Measurements from ENCODE around the gene SPAG17.
"Not testable (repeated sequence)": the region's sequence is repeated elsewhere in the genome, so short reads cannot be mapped to it uniquely, and the experiment has no call there.

Gene SPAG17

DNA sequence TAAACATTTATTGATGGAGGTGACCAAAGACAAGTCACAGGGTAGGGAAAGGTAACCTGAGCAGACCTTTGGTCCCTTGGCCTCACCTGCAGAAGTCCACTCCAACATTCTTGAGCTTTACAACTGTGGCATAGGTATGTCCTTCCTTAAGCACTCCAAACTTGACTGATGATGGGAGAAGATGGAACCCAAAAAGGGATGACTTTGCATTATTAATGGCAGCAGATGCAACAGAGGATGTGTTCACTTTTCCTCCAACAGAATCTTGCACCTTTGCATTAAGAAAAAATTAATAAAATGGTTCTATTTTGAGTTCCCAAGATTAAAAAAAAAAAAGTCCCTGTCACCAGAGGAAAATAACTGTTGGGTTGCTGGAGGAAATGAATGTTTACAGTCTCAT is 213.3 kb downstream of the SPAG17 start:
- no peak for DNase-seq (ENCODE audit: low spot score)

DNA sequence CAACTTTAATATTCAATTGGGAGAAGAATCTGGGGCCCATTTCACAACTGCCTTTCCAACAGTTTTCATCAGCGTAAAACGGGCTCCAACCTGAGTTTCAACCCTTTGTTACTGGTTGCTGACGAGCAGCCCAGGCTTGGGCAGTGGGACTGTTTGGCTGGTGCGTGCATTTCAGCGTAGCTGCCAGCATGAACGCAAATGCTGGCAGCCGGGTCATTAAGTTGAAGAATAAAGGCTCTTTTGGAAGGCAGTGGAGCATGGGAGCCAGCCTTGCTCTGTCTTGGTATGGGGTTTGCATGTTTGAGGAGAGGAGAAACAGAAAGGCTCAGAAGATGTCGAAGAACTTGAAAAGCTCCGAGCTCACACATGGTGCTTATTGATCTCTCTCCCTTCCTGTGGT is 214.8 kb downstream of the SPAG17 start:
- DNase-seq (ENCODE audit: low spot score) = peak; percentile 3

DNA sequence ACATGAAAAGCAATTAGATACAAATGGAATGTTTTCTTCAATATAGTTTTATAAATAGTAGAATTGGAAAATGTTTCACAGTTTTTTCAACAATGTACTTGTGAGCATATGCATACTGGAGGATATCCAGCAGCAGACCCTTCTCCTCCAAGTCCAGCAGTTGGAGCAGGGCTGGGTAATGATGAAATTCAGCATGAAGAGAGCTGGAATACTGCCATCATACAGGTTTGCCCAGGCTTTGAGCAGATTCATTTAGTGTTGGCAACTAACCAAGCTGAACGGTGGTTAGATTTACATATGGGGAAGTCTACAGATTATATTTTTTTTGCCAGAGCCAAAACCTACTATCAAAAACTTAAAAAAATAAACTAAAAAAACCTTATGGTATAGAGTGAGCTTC is 217.1 kb downstream of the SPAG17 start:
- no peak for DNase-seq (ENCODE audit: low spot score)

DNA sequence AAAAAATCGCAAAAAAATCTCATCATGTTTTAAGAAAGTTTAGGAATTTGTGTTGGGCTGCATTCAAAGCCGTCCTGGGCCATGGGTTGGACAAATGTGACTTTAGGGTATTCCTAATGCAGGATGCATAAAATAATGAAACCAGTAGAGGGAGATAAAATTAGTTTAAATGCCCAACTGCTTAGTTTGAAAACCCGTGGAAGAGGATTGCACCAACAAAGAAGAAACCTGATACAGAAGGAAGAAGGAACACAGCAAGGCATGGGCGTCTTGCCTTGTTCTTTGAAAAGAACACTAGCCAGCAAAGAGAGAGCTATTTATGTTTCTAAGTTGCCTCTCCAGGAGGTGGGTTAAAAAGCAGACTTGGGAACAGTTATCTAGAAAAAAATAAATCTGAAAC is 217.6 kb downstream of the SPAG17 start:
- no peak for DNase-seq (ENCODE audit: low spot score)

DNA sequence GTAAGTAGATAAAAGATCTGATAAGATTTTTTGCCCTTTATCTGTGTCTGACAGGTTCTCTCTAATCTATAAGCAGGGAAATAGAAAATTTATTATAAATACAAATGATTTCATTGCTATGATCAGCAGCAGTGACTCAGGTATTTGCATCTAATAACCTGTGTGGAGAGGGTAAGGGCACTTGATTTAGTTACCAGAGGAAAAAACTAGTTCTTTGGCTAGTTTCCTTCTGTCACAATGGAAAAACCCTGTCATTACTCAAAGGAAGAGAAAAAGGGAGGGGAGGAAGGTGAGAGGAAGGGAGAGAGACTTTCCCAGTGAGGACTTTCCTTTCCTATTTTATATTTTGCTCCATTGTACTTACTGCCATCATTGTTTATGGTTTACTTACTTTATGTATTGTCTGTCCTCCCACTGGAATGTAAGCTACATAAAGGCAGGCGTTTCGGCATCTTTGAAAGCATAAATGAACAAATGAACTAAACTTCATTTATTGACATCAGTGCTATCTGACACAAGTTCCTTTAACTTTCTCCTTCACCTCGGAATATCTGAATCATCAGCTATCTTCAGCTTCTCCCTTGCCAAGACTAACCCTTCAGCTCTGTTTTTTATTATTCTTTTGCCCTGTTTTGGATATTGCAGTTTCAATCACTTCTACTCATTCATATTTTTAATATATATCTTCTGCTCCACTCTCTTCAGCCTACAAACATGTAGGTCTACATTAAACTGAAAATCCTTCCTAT is 220.6 kb downstream of the SPAG17 start:
- no peak for DNase-seq (ENCODE audit: low spot score)

DNA sequence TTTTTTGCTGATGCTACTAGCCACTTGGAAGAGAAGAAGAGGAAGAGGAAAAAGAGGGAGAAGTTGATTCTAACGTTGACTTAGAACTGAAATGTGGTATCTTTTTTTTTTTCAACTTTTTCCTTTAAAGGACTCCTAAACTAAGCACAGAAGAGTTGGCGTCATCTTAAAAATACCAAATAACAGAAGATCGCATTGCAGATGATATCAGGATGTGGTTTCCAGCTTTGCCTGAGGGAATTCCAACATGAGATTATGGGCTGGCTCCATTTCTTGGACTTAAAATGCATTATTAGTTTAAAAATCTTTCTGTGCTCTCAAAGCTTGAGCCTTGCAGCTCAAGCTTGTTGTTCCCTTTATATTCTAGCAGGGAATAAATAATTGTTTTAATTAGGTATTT is 225.7 kb downstream of the SPAG17 start:
- DNase-seq (ENCODE audit: low spot score) = no peak

DNA sequence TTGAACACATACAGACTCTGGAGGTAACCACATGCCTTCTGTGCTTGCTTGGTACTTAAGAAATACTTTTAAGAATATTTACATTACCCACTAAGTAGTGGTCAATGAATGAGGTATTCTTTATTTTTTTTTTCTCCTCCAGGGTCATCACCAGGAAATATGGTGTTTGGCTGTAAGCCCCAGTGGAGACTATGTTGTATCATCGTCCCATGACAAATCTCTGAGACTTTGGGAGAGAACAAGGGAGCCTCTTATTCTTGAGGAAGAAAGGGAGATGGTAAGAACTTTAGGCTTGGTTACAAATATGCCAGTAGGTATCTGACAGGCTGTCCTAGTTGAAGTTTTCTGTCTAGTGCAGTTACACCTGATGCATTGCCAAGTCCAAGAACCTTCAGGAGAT is 232.6 kb downstream of the SPAG17 start:
- no peak for DNase-seq (ENCODE audit: low spot score)

DNA sequence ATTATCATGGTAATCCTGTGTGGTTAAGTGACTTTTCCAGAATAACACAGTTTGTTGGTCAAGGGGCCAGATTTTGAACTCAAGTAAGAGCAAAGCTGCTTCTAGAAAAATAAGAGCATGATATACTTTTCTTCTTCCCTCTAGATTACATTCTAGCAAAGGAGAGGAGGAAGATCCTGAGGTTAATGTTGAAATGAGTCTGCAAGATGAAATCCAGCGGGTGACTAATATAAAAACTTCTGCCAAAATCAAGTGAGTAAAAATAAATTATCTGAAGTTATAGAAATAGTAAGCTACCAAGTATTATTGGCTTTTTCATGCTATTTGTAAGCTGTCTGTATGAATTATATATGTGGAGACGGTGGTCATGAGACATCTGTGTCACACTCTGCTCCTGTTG is 242.7 kb downstream of the SPAG17 start:
- no peak for DNase-seq (ENCODE audit: low spot score)

DNA sequence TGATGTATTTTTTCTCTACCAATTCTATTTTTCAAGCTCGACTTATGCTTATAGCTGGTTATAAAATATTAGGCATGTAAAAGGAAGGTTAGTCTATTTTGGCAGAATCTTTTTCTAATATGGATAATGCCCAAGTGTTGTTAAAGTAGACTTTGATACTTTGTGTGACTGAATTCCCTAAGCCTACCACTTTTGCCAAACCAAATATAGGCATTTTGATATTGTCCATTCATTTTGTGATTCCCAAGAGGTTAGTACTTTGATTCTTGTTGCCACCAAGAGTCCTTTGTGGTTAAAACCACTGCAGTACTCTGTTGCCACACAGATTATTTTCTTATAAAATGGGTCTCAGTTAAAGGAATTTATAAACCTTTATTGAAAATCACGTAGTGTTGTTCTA is 251.3 kb downstream of the SPAG17 start:
- DNase-seq (ENCODE audit: low spot score) = no peak

DNA sequence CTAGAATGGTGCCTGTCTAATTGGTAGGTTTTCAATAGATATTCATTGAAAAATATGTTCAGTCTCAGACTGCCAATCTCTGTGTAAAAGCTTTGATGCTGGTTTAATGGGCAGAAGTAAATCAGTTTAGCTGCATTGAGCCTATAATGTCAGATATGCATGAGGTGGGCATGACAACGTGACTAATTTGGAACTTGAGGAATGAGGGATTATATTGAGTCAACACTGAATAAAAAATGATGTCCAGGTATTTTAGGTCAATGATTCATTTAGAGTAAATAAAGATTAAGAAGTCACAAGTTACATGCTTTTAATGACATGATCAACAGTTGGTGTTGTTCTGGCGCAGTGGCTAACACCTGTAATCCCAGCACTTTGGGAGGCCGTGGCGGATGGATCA is 252.5 kb downstream of the SPAG17 start:
- DNase-seq (ENCODE audit: low spot score) = no peak

DNA sequence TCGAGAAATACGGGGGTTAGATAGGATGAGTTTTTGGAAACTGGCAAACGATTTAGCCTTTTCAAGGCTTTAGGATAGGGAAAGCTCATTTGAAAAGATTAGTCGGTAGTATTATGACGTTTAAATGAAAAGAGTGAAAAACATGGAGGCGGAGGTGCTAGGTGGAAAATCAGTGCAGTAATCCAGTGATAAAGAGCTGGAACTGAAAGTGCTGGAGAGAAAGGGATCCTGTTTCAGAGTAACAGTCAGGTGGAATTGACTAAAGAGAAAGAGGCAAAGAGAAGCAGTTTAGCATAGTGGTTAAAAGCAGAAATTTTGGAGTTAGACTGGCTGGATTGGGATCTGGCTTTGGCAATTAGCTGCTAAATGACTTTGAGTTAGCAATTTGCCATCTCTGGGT is 254.5 kb downstream of the SPAG17 start:
- DNase-seq (ENCODE audit: low spot score) = no peak

DNA sequence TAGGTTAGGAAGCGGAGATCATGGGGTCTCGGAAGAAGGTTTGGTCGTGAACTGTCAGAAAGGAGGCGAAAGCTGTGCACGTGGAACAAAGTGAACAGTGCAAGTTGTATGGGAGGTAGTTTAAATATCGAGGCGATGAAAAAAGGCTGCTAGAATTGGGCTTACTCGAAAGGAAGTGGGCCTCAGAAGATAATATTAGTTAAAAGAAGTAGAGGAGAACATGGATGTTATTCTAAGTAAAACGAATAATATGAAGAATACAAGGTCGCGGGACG is 254.9 kb downstream of the SPAG17 start:
- peak; percentile 2 for DNase-seq (ENCODE audit: low spot score)

DNA sequence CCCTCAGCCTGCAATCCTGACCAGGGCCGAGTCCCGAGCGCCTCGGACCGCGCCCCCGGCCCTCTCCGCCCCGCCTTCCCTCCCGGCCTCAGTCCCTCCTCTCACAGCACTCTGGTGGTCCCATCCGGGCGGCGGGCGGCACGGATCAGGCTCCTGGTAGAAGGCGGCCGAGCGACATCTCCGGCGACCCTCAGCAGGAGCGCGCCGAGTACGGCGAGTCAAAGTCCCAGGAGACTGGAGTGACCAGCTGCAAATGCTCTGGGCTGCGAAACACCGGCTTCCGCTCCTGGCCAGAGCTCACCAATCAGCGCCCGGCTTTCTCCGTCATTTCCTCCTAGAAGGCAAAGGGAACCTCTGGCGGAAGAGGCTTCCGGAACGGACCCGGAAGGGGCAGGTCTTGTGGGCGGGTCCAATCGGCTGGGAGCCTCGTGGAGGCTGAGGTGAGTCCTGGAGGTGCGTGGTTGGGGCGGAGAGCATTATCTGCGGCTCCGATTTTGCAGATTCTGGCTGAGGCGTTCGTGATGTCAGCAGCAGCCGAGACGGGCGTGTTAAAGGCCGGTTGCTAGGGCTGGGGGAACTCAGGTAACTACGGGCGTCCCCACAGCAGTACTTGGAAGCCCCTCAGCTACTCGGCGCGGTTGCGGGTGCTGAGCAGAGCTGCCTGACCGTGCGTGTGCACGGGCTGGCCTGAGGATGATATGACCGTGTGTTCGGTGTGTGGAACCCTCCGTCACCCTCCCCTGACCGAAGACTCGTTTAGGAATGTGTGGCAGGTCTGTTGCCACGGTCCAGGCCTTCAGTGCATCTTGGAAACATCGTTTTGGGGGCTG is 255.5 kb downstream of the SPAG17 start, which contains the start of the genes GDAP2 and WDR3:
TSS of gene GDAP2 (minus strand) at position 279 of the 830 bp plus-strand sequence. CDS start 9,264 bp downstream, outside the sequence.
TSS of gene WDR3 (plus strand) at position 397 of the 830 bp plus-strand sequence. CDS start 3,581 bp downstream, outside the sequence.
- peak; percentile 96 for DNase-seq (ENCODE audit: low spot score)

DNA sequence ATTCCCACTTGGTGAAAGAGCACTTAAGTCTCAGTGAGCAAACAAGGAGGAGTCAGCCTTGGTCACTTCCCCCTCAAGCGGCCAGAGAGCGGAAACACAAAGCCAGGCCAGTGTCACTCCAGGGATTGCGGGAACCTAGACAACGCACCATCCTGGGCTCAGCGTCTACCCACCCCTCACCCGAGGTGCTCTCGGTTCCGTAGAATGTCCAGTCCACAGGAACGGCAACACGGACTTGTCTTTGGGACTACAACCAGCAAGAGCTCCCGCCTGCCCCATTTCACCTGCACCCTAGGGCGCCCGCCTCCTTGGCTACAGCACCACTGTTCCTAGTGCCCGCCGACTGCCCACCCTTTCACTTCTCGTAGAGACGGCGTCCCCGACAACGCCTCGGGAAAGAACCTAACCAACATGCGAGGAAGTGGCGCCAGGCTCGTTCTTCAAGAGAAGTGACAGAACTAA is 256.1 kb downstream of the SPAG17 start:
- peak; percentile 38 for DNase-seq (ENCODE audit: low spot score)

DNA sequence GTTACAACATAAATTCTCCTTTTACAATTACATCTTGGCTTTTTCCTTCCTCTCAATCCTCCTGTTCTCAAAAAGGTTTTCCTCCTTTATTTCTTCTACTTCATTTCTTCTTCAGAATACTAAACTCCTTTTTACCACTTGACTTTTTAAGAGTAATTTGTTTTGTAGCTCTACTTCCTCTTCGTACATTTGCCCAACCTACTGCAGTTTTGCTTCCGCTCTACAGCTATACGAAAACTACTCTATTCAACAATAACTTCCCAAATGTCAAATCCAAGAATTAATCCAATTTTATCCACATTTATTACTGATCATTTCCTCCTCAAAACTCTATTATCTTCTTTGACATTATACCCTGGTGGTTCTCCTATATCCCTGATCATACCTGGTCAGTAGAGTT is 259.0 kb downstream of the SPAG17 start:
- DNase-seq (ENCODE audit: low spot score) = peak; percentile 3

DNA sequence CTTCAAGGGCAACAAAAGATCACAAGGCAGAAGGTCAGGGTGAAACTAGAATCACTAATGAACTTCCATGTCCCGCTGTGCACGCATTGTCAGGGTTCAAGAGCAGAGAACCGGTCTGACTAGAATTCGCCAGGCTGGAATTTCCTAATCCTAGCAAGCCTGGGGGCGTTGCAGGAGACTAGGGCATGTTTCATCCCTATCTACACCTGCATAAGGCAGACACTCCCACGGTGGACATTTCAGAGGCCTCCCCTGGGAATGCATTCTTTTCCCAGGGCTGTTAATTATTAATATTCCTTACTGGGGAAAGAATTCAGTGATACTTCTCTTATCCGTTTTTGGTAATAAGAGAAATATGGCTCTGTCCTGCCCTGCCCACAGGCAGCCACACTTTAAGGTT is 262.3 kb downstream of the SPAG17 start:
- DNase-seq (ENCODE audit: low spot score) = not testable (repeated sequence)

DNA sequence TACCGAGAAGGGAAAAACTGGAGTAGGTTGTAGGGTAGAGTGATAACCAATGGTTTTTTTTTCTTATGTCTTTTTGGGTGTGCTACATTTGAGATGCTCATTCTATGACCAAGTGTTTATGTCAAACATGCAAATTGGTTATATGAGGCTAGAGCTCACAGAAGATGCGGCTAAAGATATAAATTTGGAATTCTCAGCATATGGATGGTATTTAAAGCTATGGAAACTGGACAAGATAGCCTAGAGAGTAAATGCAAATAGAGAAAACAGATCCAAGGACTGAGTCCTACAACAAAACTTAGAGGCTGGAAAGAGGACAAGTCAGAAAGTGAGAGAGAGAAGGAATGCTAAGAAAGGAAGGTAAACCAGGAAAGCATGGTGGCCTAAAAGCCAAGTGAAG is 263.0 kb downstream of the SPAG17 start:
- no peak for DNase-seq (ENCODE audit: low spot score)

DNA sequence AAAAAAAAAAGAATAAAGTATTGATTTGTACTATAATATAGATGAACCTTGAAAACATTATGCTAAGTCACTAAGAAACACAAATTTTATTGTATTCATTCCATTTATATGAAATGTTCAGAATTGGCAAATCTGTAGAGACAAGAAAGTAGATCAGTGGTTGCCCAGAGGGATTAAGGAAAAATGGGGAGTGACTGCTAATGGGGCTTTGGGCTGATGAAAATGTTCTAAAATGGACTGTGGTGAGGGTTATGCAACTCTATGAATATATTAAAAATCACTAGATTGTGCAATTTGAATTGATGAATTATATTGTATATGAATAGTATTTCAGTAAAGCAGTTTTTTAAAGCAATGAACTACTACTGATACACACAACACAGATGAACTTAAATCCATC is 265.7 kb downstream of the SPAG17 start:
- DNase-seq (ENCODE audit: low spot score) = no peak

DNA sequence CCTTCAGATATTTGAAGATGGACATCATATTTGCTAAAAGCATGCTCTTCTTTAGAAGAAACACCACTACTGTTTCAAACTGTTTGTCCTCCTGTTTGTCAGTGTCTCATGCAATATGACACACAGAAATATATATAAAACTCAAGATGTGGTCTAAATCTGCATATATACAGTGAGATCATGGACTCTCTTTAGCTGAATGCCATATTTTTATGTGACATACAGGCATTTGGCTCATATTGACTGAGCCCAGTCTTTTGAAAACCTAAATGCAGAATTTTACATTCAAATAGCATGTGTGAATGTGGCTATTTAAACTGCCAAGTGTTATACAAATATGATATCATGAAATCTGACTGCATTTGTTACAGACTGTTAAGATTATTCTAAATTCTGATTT is 274.0 kb downstream of the SPAG17 start:
- no peak for DNase-seq (ENCODE audit: low spot score)

DNA sequence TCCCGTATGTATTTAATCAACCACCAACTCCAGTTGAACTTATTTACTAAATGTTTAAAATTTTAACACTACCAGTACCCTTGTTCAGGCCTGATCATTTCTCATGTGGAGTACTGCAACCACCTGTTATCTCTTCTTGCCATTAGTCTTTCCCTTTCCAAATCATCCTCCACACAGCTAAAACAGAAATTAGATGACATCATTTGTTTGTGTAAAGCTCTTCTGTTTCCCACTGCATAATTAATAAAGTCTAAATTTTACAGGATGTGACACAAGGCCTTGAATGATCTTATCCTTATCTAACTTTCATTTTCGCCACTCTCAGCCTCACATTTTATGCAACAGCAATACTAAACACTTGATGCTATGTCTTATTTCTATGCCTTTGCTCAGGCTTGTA is 280.0 kb downstream of the SPAG17 start:
- no peak for DNase-seq (ENCODE audit: low spot score)

DNA sequence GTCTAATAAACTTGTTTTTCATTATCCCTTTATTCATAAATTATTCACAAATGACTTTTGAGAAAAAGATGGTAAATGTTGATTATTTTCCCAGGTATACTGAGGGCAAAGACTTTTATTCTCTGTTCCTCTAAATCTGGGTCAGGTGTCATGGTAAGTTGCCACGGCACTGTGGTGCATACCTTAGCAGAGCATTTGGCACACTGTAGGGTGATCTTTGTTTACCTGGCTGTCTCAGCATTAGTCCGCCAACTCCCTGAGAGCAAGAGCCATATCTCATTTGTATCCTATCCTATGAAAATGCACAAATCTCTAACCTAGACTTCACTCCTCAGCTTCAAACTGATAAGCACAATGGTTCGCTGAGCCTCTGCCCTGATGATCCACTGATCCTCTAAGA is 280.5 kb downstream of the SPAG17 start:
- no peak for DNase-seq (ENCODE audit: low spot score)
